Dendritic cell treated with granulocyte-macrophage colony-stimulating factor and Interleukin-4, amounts not matched to agents 40 ng/mL and 50 ng/mL, for 4 days (primary cell): ENCODE results near the gene ENC1.

Source experiments
- H3K27ac Mint-ChIP-seq: one replicate; pipeline ENCODE4 v1.8.0; 2022; ENCODE audit warnings: mild to moderate bottlenecking, mixed read lengths
- H3K27me3 Mint-ChIP-seq: one replicate; pipeline ENCODE4 v1.8.0; 2022; ENCODE audit warnings: mild to moderate bottlenecking, mixed read lengths
- H3K36me3 Mint-ChIP-seq: one replicate; pipeline ENCODE4 v1.8.0; 2022; ENCODE audit warnings: low read depth, mixed read lengths
- H3K4me1 Mint-ChIP-seq: one replicate; pipeline ENCODE4 v1.8.0; 2022; ENCODE audit warnings: low read depth, mixed read lengths
- H3K4me3 Mint-ChIP-seq: one replicate; pipeline ENCODE4 v1.8.0; 2022; ENCODE audit warnings: mild to moderate bottlenecking, moderate library complexity, mixed read lengths
- H3K9me3 Mint-ChIP-seq: one replicate; pipeline ENCODE4 v1.8.0; 2022; ENCODE audit warnings: mixed read lengths
- intact Hi-C: fragments of 100-400 bp; cut with micrococcal nuclease; formaldehyde crosslinking; loops from one replicate; pipeline ENCODE4 v1.15.0; 2022

Gene ENC1

DNA sequence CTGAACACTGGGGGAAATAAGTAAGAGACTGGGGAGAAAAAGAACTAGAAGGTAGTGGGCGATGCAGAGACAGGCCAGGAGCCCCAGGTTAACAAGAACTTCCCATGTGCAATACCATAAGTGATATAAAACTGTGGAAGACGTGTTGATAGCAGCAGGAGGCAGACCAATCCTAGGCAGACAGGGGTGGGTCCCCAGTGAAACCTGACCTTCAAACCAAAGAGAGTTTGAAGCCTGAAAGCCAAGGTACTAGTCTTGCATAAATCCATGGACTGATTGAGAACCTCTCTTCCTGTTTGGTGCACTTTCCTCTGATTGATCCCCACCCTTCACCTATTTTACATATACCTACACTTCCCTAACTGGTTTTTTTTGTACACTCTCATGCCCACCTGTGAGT lies 29.3 kb upstream of the ENC1 start:
- peaks cover 38% of the 10 kb centered on the region for H3K27me3 Mint-ChIP-seq
- H3K4me1 Mint-ChIP-seq = peaks cover 44% of the 10 kb centered on the region
- peaks cover 5% of the 10 kb centered on the region for H3K36me3 Mint-ChIP-seq
- no peak overlapping the region for H3K4me3 Mint-ChIP-seq
- no peaks in the 10 kb centered on the region for H3K9me3 Mint-ChIP-seq
- no peak overlapping the region for H3K27ac Mint-ChIP-seq
- intact Hi-C loops = loop anchor here (5.0 kb wide), 1 partner anchor 97 kb away; the partner anchor contains the start of genes GFM2 and NSA2

DNA sequence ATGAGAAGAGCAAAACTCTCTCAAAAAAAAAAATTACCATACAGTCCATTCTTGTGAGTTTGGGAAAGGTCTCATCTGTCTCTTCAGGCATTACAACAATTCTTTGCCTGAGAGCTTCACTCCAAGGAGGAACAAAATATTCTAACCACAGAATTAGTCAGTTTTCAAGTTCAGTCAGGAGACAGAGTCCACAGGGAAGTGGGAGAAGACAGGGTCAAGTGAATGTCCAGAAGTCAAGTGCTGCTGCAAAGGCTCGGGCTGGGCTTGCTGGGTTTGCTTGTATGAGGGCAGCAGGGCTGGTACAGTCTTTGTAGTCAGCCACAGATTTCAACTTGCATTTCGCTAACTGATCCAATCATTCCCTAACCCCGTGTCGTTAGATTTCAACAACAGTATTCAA lies 26.9 kb upstream of the ENC1 start:
- peaks cover 5% of the 10 kb centered on the region for H3K36me3 Mint-ChIP-seq
- H3K9me3 Mint-ChIP-seq = no peaks in the 10 kb centered on the region
- peaks cover 53% of the 10 kb centered on the region for H3K27me3 Mint-ChIP-seq
- peaks cover 37% of the 10 kb centered on the region for H3K4me1 Mint-ChIP-seq
- H3K27ac Mint-ChIP-seq = no peak overlapping the region
- H3K4me3 Mint-ChIP-seq = no peak overlapping the region
- intact Hi-C loops = no loop called here

- H3K27ac Mint-ChIP-seq = no peak overlapping the region
- H3K36me3 Mint-ChIP-seq = peaks cover 5% of the 10 kb centered on the region
- H3K27me3 Mint-ChIP-seq = peaks cover 46% of the 10 kb centered on the region
- intact Hi-C loops = no loop called here
- no peak overlapping the region for H3K4me3 Mint-ChIP-seq
- H3K9me3 Mint-ChIP-seq = no peaks in the 10 kb centered on the region
- peaks cover 39% of the 10 kb centered on the region for H3K4me1 Mint-ChIP-seq
Observed at GRCh38 chr5:74665816-74666215, 25.3 kb upstream of the ENC1 start.

- Mint-ChIP-seq H3K36me3 (peaks cover 4% of the 10 kb centered on the region), H3K9me3 (no peaks in the 10 kb centered on the region), H3K27me3 (peaks cover 44% of the 10 kb centered on the region), H3K27ac (no peak overlapping the region), H3K4me1 (peaks cover 42% of the 10 kb centered on the region), H3K4me3 (no peak overlapping the region)
- intact Hi-C loops = no loop called here
Observed at GRCh38 chr5:74665273-74665672, 24.7 kb upstream of the ENC1 start.

DNA sequence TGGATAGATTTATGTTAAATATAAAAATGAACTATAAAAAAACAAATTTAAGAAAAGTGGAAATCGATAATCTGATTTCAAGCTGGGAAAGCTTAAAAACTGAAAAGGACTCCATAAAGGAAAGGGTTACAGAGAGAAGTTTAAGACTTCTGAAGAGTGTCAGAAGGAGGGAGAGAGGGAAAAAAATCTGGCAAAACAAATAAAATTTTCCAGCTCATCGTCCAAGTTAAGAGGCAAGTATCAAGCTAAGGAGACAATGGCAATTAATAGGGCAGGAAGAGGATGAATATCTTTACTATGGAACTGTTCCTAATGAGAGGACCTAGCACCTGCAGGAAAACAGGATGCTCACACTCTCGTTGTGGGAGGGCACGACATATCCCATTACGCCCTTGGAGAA lies 24.0 kb upstream of the ENC1 start:
- Mint-ChIP-seq H3K4me1 (peaks cover 35% of the 10 kb centered on the region), H3K27ac (no peak overlapping the region), H3K9me3 (no peaks in the 10 kb centered on the region), H3K4me3 (no peak overlapping the region), H3K36me3 (no peaks in the 10 kb centered on the region), H3K27me3 (peaks cover 40% of the 10 kb centered on the region)
- intact Hi-C loops = no loop called here

DNA sequence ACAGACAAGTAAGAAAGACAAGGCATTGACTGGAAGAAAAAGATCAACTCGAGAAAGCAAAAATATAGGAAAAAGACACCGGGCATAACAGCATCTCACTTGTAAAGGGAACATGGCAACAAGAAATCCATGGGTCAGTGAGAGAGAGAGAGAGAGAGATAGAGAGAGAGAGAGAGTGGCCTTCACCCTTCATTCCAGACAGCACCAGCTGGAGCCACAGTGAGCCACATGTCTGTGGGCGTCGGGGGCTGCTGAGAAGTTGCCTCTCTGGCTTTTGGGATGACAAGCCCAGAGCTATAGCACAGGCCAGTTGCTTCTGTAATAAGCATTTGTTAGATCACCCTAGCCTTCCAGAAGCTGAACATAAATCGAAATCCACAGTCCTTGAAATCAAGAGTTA lies 20.3 kb upstream of the ENC1 start:
- no peaks in the 10 kb centered on the region for H3K9me3 Mint-ChIP-seq
- peaks cover 38% of the 10 kb centered on the region for H3K27me3 Mint-ChIP-seq
- H3K36me3 Mint-ChIP-seq = no peaks in the 10 kb centered on the region
- no peak overlapping the region for H3K27ac Mint-ChIP-seq
- H3K4me3 Mint-ChIP-seq = no peak overlapping the region
- intact Hi-C loops = no loop called here
- H3K4me1 Mint-ChIP-seq = peaks cover 5% of the 10 kb centered on the region

- Mint-ChIP-seq H3K27me3 (peaks cover 34% of the 10 kb centered on the region), H3K36me3 (no peaks in the 10 kb centered on the region), H3K9me3 (no peaks in the 10 kb centered on the region), H3K4me3 (no peak overlapping the region), H3K4me1 (peaks cover 5% of the 10 kb centered on the region), H3K27ac (no peak overlapping the region)
- intact Hi-C loops = no loop called here
Observed at GRCh38 chr5:74660140-74660539, 19.6 kb upstream of the ENC1 start.

GRCh38 chr5:74659172-74659571 lies 18.6 kb upstream of the ENC1 start:
- no peak overlapping the region for H3K4me3 Mint-ChIP-seq
- peaks cover 5% of the 10 kb centered on the region for H3K4me1 Mint-ChIP-seq
- no peak overlapping the region for H3K27ac Mint-ChIP-seq
- no peaks in the 10 kb centered on the region for H3K36me3 Mint-ChIP-seq
- intact Hi-C loops = no loop called here
- H3K27me3 Mint-ChIP-seq = peaks cover 29% of the 10 kb centered on the region
- no peaks in the 10 kb centered on the region for H3K9me3 Mint-ChIP-seq

- Mint-ChIP-seq H3K27ac (no peak overlapping the region), H3K4me3 (no peak overlapping the region), H3K4me1 (peaks cover 5% of the 10 kb centered on the region), H3K27me3 (peaks cover 17% of the 10 kb centered on the region), H3K9me3 (no peaks in the 10 kb centered on the region), H3K36me3 (no peaks in the 10 kb centered on the region)
- intact Hi-C loops = no loop called here
Observed at GRCh38 chr5:74657165-74657564, 16.6 kb upstream of the ENC1 start.

DNA sequence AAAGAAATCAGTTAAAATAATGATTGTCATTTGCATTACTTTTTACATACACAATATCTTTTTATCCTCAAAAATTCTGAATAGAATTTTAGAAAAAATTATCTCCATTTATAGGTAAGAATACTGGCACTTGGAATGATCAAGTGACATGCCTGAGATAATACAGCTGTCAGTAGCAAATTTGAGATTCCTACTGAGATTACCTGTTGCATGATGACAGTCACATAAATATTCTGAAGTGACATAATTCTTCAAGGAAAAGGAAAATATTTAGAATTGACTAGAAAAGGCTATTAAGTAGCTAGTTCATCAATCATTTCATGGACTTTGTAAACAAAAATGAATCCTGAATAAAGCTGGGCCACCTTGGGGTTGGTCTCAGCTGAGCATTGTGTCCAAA lies 15.2 kb upstream of the ENC1 start:
- Mint-ChIP-seq H3K9me3 (no peaks in the 10 kb centered on the region), H3K27me3 (peaks cover 11% of the 10 kb centered on the region), H3K27ac (no peak overlapping the region), H3K4me3 (no peak overlapping the region), H3K36me3 (no peaks in the 10 kb centered on the region), H3K4me1 (peaks cover 2% of the 10 kb centered on the region)
- intact Hi-C loops = no loop called here

- Mint-ChIP-seq H3K9me3 (no peaks in the 10 kb centered on the region), H3K4me1 (no peaks in the 10 kb centered on the region), H3K27me3 (peaks cover 9% of the 10 kb centered on the region), H3K4me3 (no peak overlapping the region), H3K36me3 (no peaks in the 10 kb centered on the region), H3K27ac (no peak overlapping the region)
- intact Hi-C loops = no loop called here
Observed at GRCh38 chr5:74655206-74655605, 14.7 kb upstream of the ENC1 start.

DNA sequence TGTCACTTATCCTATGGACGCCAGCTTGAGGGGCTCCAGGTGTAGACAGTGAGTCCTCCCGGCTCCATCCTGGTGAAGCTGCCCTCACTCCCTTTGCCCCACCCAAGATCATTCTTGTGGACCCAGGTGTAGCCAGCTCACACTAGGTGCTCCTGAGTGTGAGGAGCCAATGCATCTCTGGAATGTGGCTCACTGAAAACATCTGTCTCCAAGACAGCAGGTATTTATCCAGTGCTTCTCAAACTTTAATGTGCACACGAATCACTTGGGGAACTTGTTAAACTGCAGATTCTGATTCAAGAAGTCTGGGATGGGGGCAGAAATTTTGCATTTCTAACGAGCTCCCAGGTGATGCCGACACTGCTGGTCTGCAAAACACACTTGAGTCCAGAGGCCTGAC lies 13.5 kb upstream of the ENC1 start:
- no peak overlapping the region for H3K4me3 Mint-ChIP-seq

DNA sequence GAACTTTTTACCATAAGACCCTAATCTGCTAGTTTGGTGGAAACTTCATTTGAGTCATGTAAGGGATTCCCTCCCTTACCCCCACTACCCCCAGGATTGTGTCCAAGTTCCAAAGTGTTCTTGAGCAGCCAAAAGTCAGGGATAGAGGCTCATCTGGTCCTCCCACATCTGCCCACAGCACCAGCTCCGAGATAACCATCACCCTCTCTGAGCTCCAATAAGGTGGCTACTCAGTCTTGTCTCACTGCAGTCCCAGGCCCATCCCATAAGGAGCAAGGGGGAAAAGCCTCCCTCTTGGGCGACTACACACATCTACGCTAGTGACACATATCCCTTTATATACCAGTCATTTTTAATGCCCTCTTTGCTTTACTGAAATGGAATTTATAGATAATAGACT lies 12.0 kb upstream of the ENC1 start:
- H3K4me3 Mint-ChIP-seq = no peak overlapping the region
- no peaks in the 10 kb centered on the region for H3K36me3 Mint-ChIP-seq
- H3K27me3 Mint-ChIP-seq = peaks cover 3% of the 10 kb centered on the region
- H3K27ac Mint-ChIP-seq = no peak overlapping the region
- H3K9me3 Mint-ChIP-seq = no peaks in the 10 kb centered on the region
- H3K4me1 Mint-ChIP-seq = no peaks in the 10 kb centered on the region
- intact Hi-C loops = no loop called here

More for the DNA sequence above, 13.5 kb upstream of the ENC1 start:
- Mint-ChIP-seq H3K27ac (no peak overlapping the region), H3K4me1 (no peaks in the 10 kb centered on the region), H3K27me3 (peaks cover 5% of the 10 kb centered on the region), H3K9me3 (no peaks in the 10 kb centered on the region), H3K36me3 (no peaks in the 10 kb centered on the region)
- intact Hi-C loops = no loop called here

GRCh38 chr5:74651710-74652109 lies 11.2 kb upstream of the ENC1 start:
- no peaks in the 10 kb centered on the region for H3K36me3 Mint-ChIP-seq
- H3K9me3 Mint-ChIP-seq = no peaks in the 10 kb centered on the region
- H3K4me1 Mint-ChIP-seq = no peaks in the 10 kb centered on the region
- intact Hi-C loops = no loop called here
- H3K27me3 Mint-ChIP-seq = no peaks in the 10 kb centered on the region
- H3K27ac Mint-ChIP-seq = no peak overlapping the region
- H3K4me3 Mint-ChIP-seq = no peak overlapping the region

GRCh38 chr5:74649421-74649973 lies 9.0 kb upstream of the ENC1 start:
- intact Hi-C loops = loop anchor here (1.0 to 10.0 kb wide), 5 partner anchors 255 to 1057 kb away; no protein-coding TSS in a partner anchor
- H3K36me3 Mint-ChIP-seq = no peaks in the 10 kb centered on the region
- H3K27me3 Mint-ChIP-seq = no peaks in the 10 kb centered on the region
- no peak overlapping the region for H3K27ac Mint-ChIP-seq
- no peak overlapping the region for H3K4me3 Mint-ChIP-seq
- H3K9me3 Mint-ChIP-seq = no peaks in the 10 kb centered on the region
- no peaks in the 10 kb centered on the region for H3K4me1 Mint-ChIP-seq
